BLaER1 treated with 17β-estradiol and CSF1 and Interleukin-3, amounts not matched to agents 10 nM and 100 nM (cell line): Measurements from ENCODE around the gene CYP1A2.

ENCODE experiments used
- H3K27ac ChIP-seq, 11 experiments: shearing (Covaris generic); formaldehyde crosslinking; 2 replicates each; pipeline ENCODE4 v1.8.1; 2022
- H3K27me3 ChIP-seq, 11 experiments: shearing (Covaris generic); formaldehyde crosslinking; 2 replicates each; pipeline ENCODE4 v1.8.1; 2022
- H3K36me3 ChIP-seq, 11 experiments: shearing (Covaris generic); formaldehyde crosslinking; 2 replicates each; pipeline ENCODE4 v1.8.1; 2022
- H3K4me1 ChIP-seq, 10 experiments: shearing (Covaris generic); formaldehyde crosslinking; 2 replicates each; pipeline ENCODE4 v1.8.1; 2022
- H3K4me2 ChIP-seq, 11 experiments: shearing (Covaris generic); formaldehyde crosslinking; 2 replicates each; pipeline ENCODE4 v1.8.1; 2022
- H3K4me3 ChIP-seq, 10 experiments: shearing (Covaris generic); formaldehyde crosslinking; 2 replicates each; pipeline ENCODE4 v1.8.1; 2022
- H3K9ac ChIP-seq, 11 experiments: shearing (Covaris generic); formaldehyde crosslinking; 2 replicates each; pipeline ENCODE4 v1.8.1; 2022
- H3K9me3 ChIP-seq, 11 experiments: shearing (Covaris generic); formaldehyde crosslinking; replicated peaks in 1 of 11; 2 replicates each; pipeline ENCODE4 v1.8.1; 2022
- H4K20me1 ChIP-seq, 11 experiments: shearing (Covaris generic); formaldehyde crosslinking; 2 replicates each; pipeline ENCODE4 v1.8.1; 2022
- Cebpa-rat ChIP-seq, 11 experiments: shearing (Covaris generic); IDR thresholded peaks; 2 replicates each; pipeline ENCODE4 v1.8.1; 2022

The CYP1A2 gene

DNA sequence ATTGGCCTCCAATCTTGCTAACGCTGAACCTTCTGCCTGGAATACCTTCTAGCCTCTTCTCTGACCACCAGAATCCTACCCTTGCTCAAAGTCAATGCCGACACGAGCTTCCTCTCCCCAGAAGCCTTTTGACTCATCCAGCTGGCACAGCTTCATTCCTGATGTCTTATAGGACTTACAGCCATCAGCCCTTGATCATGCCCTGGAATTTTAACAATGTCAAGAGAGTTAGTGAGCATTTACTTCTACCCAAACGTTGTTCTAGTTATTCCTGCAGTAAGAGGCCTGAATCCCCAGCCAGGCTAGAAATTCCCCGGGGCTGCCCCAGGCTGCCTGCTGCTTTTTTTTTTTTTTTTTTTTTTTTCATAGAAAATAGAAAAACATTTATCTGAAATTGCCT is 3.9 kb downstream of the CYP1A2 start:
- Histone ChIP-seq H3K27me3 (no peaks in the 10 kb centered on the region), H4K20me1 (no peaks in the 10 kb centered on the region), H3K9me3 (no peaks in the 10 kb centered on the region), H3K36me3 (no peaks in the 10 kb centered on the region), H3K4me1 (no peaks in the 10 kb centered on the region), H3K9ac (no peak overlapping the region), H3K27ac (no peak overlapping the region), H3K4me3 (no peak overlapping the region), H3K4me2 (no peak overlapping the region)
- TF ChIP-seq Cebpa-rat (IDR thresholded peaks at IDR 0.05), result no peak

DNA sequence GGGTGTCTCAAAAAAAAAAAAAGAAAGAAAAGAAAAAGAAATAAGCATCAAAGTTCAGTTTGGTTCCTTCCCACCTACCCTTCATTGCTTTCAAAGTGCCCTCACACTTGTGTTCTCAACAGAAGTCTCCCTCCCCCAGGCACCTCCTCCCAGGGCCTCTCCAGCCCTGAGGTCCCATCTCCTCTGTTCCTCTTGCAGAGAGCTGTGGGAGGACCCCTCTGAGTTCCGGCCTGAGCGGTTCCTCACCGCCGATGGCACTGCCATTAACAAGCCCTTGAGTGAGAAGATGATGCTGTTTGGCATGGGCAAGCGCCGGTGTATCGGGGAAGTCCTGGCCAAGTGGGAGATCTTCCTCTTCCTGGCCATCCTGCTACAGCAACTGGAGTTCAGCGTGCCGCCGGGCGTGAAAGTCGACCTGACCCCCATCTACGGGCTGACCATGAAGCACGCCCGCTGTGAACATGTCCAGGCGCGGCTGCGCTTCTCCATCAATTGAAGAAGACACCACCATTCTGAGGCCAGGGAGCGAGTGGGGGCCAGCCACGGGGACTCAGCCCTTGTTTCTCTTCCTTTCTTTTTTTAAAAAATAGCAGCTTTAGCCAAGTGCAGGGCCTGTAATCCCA is 6.1 kb downstream of the CYP1A2 start:
- Histone ChIP-seq H3K9ac (no peak overlapping the region), H3K4me1 (no peaks in the 10 kb centered on the region), H3K27me3 (no peaks in the 10 kb centered on the region), H3K4me3 (no peak overlapping the region), H3K4me2 (no peak overlapping the region), H3K36me3 (no peaks in the 10 kb centered on the region), H4K20me1 (no peaks in the 10 kb centered on the region), H3K9me3 (no peaks in the 10 kb centered on the region), H3K27ac (no peak overlapping the region)
- TF ChIP-seq Cebpa-rat (IDR thresholded peaks at IDR 0.05), result no peak

DNA sequence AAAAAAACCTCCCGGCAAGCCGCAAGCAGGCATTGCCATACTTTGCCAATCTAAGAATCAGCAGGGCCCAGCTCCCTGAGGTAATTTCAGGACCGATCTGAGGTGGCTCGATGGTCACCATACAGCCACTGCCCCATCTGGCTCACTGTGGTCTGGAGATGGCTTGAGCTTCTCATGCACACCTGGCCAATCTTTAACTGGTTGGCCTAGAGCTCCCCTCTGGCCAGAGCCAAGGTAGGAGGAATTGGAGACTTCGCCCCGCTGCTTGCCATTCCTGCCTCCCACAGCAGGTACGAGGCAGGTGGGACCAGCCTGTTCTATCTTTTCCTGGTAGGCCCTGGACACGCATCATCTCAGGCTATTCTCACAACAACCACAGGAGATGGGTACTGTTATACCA is 10.1 kb downstream of the CYP1A2 start:
- H3K27me3 ChIP-seq, result no peaks in the 10 kb centered on the region
- no peak for TF ChIP-seq Cebpa-rat (IDR thresholded peaks at IDR 0.05)

DNA sequence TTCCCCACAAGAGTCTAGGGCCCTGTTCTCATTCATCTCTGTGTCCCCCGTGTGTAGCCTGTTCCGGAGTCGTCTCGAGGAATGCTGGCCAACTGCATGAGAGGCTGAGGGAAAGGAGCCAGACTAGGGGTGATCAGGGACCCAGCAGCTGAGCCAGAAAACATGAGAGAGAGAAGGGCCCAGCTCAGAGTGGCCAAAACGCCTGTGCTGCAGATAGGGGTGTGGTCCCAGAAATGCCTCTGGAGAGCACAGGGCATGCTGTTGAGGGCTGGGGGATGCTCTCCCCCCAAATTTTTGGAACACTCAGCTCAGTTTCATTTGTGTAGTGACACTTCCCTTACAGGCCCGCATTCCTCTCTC is 14.1 kb downstream of the CYP1A2 start:
- H3K4me2 ChIP-seq, result peak overlapping the region; percentile 33 to 91 (median 80)
- peak overlapping the region in 8 of 11 experiments; percentile 37 to 74 (median 53); a peak in 15 of 22 replicates for H3K27ac ChIP-seq
- H3K27me3 ChIP-seq, result no peaks in the 10 kb centered on the region
- TF ChIP-seq Cebpa-rat (IDR thresholded peaks at IDR 0.05), result no peak
- H3K4me3 ChIP-seq, result 0 out of 20 replicates have a peak overlapping the region, but pooled peaks of 1 of the 10 experiments have one; percentile 16
- 0 out of 22 replicates have a peak, but pooled peaks cover 0 to under 1% (median 0%) of the 10 kb centered on the region in 11 experiments for H4K20me1 ChIP-seq
- H3K9ac ChIP-seq, result peak overlapping the region in 6 of 11 experiments; percentile 14 to 69 (median 46); a peak in 9 of 22 replicates
- H3K9me3 ChIP-seq, result no peaks in the 10 kb centered on the region
- H3K36me3 ChIP-seq, result no peaks in the 10 kb centered on the region
- H3K4me1 ChIP-seq, result peaks cover 10 to 31% (median 22%) of the 10 kb centered on the region in 10 experiments

More for the DNA sequence above, 10.1 kb downstream of the CYP1A2 start:
- H3K36me3 ChIP-seq, result no peaks in the 10 kb centered on the region
- H3K9ac ChIP-seq, result no peak overlapping the region
- H3K27ac ChIP-seq, result no peak overlapping the region
- H3K4me1 ChIP-seq, result peaks cover 10 to 31% (median 22%) of the 10 kb centered on the region in 10 experiments
- no peak overlapping the region for H3K4me2 ChIP-seq
- no peaks in the 10 kb centered on the region for H3K9me3 ChIP-seq
- H3K4me3 ChIP-seq, result no peak overlapping the region
- no peaks in the 10 kb centered on the region for H4K20me1 ChIP-seq

DNA sequence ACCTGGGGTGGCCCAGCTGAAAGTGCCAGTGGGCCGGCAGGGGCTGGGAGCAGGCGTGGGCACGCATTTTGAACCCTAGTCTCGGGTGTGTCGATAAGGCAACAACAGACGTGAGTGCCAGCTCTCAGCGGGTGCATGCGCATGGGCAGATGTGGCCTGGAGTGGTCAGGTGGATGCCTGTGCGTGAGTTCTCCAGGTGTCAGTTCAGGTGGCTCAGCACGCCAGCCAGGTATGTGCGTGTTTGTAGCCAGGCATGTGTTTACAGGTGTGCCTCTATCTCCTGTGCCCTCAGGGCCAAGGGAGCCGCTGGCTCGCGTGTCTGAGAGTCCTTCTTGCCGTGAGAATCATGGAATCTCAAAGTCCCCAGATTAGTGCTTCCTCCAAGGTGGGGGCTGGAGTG is 14.8 kb downstream of the CYP1A2 start:
- Histone ChIP-seq H4K20me1 (0 out of 22 replicates have a peak, but pooled peaks cover 0 to 6% (median 0%) of the 10 kb centered on the region in 11 experiments), H3K4me1 (peaks cover 10 to 31% (median 22%) of the 10 kb centered on the region in 10 experiments), H3K4me2 (peak overlapping the region in 3 of 11 experiments; percentile 80 to 85 (median 84); a peak in 3 of 22 replicates), H3K27ac (peak overlapping the region in 3 of 11 experiments; percentile 69 to 74 (median 71); a peak in 5 of 22 replicates), H3K36me3 (no peaks in the 10 kb centered on the region), H3K9ac (0 out of 22 replicates have a peak overlapping the region, but pooled peaks of 1 of the 11 experiments have one; percentile 69), H3K9me3 (no peaks in the 10 kb centered on the region), H3K27me3 (no peaks in the 10 kb centered on the region), H3K4me3 (no peak overlapping the region)
- no peak for TF ChIP-seq Cebpa-rat (IDR thresholded peaks at IDR 0.05)

DNA sequence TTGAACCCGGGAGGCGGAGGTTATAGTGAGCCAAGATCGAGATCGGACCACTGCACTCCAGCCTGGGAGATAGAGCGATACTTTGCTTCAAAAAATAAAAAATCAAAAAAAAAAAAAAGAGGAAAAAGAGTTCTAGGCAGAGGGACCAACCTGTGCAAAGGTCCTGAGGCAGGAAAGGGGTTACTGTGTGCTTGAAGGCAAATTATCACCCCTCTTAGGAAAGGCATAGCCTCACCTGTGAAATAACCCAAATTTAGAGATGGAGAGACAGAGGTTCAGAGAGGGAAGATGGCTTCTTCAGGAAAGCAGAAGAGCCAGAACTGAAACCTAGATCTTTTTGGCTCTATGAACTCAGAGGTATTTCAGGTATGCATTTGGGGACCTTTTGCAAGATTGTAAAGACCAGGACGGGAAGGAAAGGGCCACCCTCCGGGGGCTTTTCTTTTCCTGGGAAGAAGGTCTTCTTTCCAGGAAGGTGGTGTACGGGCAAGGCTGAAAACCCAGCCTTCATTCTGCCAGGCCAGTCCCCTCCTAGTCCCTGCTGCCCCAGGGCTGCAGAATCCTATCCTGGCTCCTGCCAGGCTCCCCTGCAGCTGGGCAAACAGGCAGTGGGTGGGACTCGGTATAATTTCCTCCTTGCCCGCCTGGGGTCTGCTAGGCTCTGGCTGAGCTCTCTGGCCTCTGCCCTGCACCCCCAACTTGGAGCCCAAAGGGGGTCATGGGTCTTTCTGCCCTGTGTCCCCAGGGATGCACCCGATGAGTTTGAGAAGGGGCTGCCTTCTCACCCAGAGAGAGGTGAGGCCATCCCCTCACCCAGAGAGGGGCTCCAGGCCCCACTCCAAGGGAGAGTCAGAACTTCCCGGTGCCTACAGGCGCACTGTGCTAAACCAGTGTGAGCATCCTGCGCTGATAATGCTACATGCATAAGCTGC is 18.8 kb downstream of the CYP1A2 start:
- no peaks in the 10 kb centered on the region for H3K36me3 ChIP-seq
- H3K4me2 ChIP-seq, result no peak overlapping the region
- H3K4me1 ChIP-seq, result peaks cover 23 to 35% (median 28%) of the 10 kb centered on the region in 10 experiments

DNA sequence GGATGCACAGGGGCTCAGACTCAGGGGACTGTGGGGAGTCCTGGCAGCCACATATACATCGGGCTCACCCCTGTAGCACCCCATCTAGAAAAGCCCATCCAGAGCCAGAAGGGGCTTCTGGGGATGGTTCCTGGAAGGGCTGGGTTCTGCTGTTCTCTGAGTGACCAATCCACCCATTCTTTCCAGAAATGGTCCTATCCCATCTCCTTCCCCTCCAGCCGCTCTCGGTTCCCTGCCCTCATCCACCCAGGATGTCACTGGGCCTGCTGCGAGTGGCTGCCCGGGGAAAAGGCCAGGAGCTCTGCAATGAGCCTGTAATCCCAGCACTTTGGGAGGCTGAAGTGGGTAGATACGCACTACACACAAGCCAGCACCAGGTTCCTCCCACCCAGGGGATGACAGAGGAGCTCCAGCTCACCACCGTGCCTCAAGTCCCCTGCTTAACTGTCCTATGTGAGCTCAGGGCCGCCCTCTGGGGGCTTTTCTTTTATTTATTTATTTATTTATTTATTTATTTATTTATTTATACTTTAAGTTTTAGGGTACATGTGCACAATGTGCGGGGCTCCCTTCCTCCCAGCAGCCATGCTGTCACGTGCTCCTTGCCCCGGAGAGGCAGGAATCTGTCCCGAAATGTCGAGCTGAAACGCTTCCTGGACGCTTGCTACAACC is 19.6 kb downstream of the CYP1A2 start:
- TF ChIP-seq Cebpa-rat (IDR thresholded peaks at IDR 0.05), result no peak
- H3K9me3 ChIP-seq, result no peaks in the 10 kb centered on the region
- no peaks in the 10 kb centered on the region for H3K27me3 ChIP-seq
- H3K27ac ChIP-seq, result no peak overlapping the region
- H4K20me1 ChIP-seq, result peaks cover 0 to 11% (median 0%) of the 10 kb centered on the region in 11 experiments; a peak in 2 of 22 replicates
- H3K4me2 ChIP-seq, result peak overlapping the region; percentile 33 to 79 (median 63); a peak in 21 of 22 replicates
- peak overlapping the region in 9 of 11 experiments; percentile 14 to 52 (median 28); a peak in 11 of 22 replicates for H3K9ac ChIP-seq
- H3K4me3 ChIP-seq, result peak overlapping the region in 3 of 10 experiments; percentile 21 to 40 (median 36); a peak in 3 of 20 replicates
- H3K4me1 ChIP-seq, result peaks cover 23 to 35% (median 29%) of the 10 kb centered on the region in 10 experiments
- H3K36me3 ChIP-seq, result no peaks in the 10 kb centered on the region

More for the DNA sequence above, 18.8 kb downstream of the CYP1A2 start:
- no peak overlapping the region for H3K4me3 ChIP-seq
- H3K27me3 ChIP-seq, result no peaks in the 10 kb centered on the region
- H3K27ac ChIP-seq, result no peak overlapping the region
- H4K20me1 ChIP-seq, result peaks cover 0 to 11% (median 0%) of the 10 kb centered on the region in 11 experiments; a peak in 2 of 22 replicates
- TF ChIP-seq Cebpa-rat (IDR thresholded peaks at IDR 0.05), result no peak
- H3K9me3 ChIP-seq, result no peaks in the 10 kb centered on the region
- peak overlapping the region in 1 of 11 experiments; percentile 47; a peak in 1 of 22 replicates for H3K9ac ChIP-seq

DNA sequence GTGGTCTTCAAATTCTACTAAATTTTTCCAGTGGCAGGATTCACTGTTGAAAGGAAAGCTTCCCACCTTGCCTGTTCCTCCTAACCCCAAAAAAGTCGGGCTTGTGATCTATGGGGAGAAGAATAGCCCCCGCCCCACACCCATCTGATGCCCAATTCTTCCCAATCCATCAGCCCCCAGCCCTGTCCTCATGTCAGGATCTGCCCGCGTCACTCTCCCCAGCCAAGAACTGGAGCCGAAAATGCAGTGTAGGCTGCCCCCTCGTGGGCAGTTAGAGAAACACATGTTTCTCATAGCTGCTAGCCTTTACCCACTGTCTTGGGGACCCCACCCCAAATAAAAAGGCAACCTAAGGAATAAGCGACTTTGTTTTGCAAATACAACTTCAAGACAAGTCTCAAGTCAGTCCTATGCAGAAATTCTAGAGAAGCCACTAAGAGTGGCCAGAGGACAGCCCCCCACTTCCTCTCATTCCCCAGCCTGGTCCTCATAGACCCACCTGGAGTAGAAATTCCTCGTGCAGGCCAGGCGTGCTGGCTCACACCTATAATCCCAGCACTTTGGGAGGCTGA is 20.2 kb downstream of the CYP1A2 start:
- Histone ChIP-seq H3K4me1 (peaks cover 28 to 40% (median 34%) of the 10 kb centered on the region in 10 experiments), H3K36me3 (no peaks in the 10 kb centered on the region), H3K4me3 (peak overlapping the region in 3 of 10 experiments; percentile 21 to 40 (median 36); a peak in 3 of 20 replicates), H4K20me1 (peaks cover 0 to 11% (median 0%) of the 10 kb centered on the region in 11 experiments; a peak in 2 of 22 replicates), H3K4me2 (peak overlapping the region; percentile 33 to 79 (median 63); a peak in 21 of 22 replicates), H3K9me3 (no peaks in the 10 kb centered on the region), H3K27ac (no peak overlapping the region), H3K27me3 (no peaks in the 10 kb centered on the region), H3K9ac (peak overlapping the region in 9 of 11 experiments; percentile 14 to 52 (median 28); a peak in 10 of 22 replicates)
- TF ChIP-seq Cebpa-rat (IDR thresholded peaks at IDR 0.05), result no peak
